OCI-LY7 (cell line): ENCODE measurements around the gene EML3. TPM values are rescaled to one million over a fixed set of nuclear protein-coding genes. Genes with fewer than 3 reads are reported as not detected.
"Not testable (repeated sequence)": the region's sequence is repeated elsewhere in the genome, so short reads cannot be mapped to it uniquely, and the experiment has no call there.

ENCODE experiments used
- BruUV-seq: library from RNA; stranded (reverse); fragments of 400-500 nt; replicated peaks from 2 replicates; lab custom pipeline; 2021; lab: Mats Ljungman, UMichigan
- CTCF ChIA-PET: fragments of 300-600 bp; sonication (Branson Sonifier 250); formaldehyde crosslinking; loops from one replicate; lab custom pipeline; 2022; ENCODE audit warnings: antibody characterized with exemption; ENCODE audit not compliant: unreplicated experiment; lab: Charles Lee
- POLR2A ChIA-PET: fragments of 300-600 bp; sonication (Branson Sonifier 250); formaldehyde crosslinking; loops from one replicate; lab custom pipeline; 2022; ENCODE audit warnings: antibody characterized with exemption; lab: Charles Lee
- DNase-seq: peaks from one replicate; pipeline ENCODE4 v3.0.0-alpha.2; 2015; ENCODE audit warnings: low spot score
- H2AFZ ChIP-seq: fragments of 200-600 bp; sonication (generic), shearing (Covaris generic); 2 replicates; pipeline ENCODE4 v1.6.1; 2014; ENCODE audit warnings: mild to moderate bottlenecking, antibody characterized with exemption, low read length, moderate library complexity
- H3K27ac ChIP-seq: fragments of 200-600 bp; sonication (generic); 2 replicates; pipeline ENCODE4 v1.5.1; 2014; ENCODE audit warnings: mixed run types, low read depth, mild to moderate bottlenecking, moderate library complexity, low read length, inconsistent platforms; ENCODE audit not compliant: poor library complexity, severe bottlenecking
- H3K36me3 ChIP-seq: fragments of 200-600 bp; sonication (generic); 2 replicates; pipeline ENCODE4 v1.6.1; 2014; ENCODE audit warnings: mild to moderate bottlenecking, antibody characterized with exemption, low read length, moderate library complexity, mixed read lengths; ENCODE audit not compliant: insufficient read depth
- H3K4me1 ChIP-seq: fragments of 200-600 bp; sonication (generic); 2 replicates; pipeline ENCODE4 v1.5.1; 2014; ENCODE audit warnings: mild to moderate bottlenecking, low read length; ENCODE audit not compliant: insufficient read depth, poor library complexity, severe bottlenecking
- H3K4me2 ChIP-seq: fragments of 200-600 bp; sonication (generic); 2 replicates; pipeline ENCODE4 v1.6.1; 2014; ENCODE audit warnings: mild to moderate bottlenecking, low read length
- H3K4me3 ChIP-seq: fragments of 200-600 bp; sonication (generic); 2 replicates; pipeline ENCODE4 v1.5.1; 2014; ENCODE audit warnings: mild to moderate bottlenecking, low read depth, low read length; ENCODE audit not compliant: poor library complexity, severe bottlenecking
- H3K79me2 ChIP-seq: fragments of 200-600 bp; sonication (generic); 2 replicates; pipeline ENCODE4 v1.6.1; 2016; ENCODE audit warnings: low read depth, mild to moderate bottlenecking, low read length, moderate library complexity, mixed read lengths; ENCODE audit not compliant: insufficient read depth
- H3K9me2 ChIP-seq: fragments of 200-600 bp; sonication (generic); 2 replicates; pipeline ENCODE4 v1.6.1; 2016; ENCODE audit warnings: mild to moderate bottlenecking, low read length, mixed read lengths; ENCODE audit not compliant: insufficient read depth
- H3K9me3 ChIP-seq: fragments of 200-600 bp; sonication (generic); 2 replicates; pipeline ENCODE4 v1.6.1; 2014; ENCODE audit warnings: mild to moderate bottlenecking, mixed run types, low read length, mixed read lengths
- H4K20me1 ChIP-seq: fragments of 200-600 bp; sonication (generic); 2 replicates; pipeline ENCODE4 v1.6.1; 2014; ENCODE audit warnings: mild to moderate bottlenecking, antibody characterized with exemption, low read length, moderate library complexity, mixed read lengths; ENCODE audit not compliant: insufficient read depth
- EZH2phosphoT487 ChIP-seq: fragments of 200-600 bp; sonication (generic); IDR thresholded peaks from 2 replicates; pipeline ENCODE4 v1.6.1; 2018; ENCODE audit warnings: low read depth, borderline replicate concordance, mild to moderate bottlenecking, mixed run types, antibody characterized with exemption, low read length, moderate library complexity, mixed read lengths
- intact Hi-C: fragments of 100-400 bp; cut with micrococcal nuclease; formaldehyde crosslinking; loops from one replicate; pipeline ENCODE4 v1.10.0; 2022; ENCODE audit not compliant: unreplicated experiment
- total RNA-seq, 2 experiments: library from RNA; depleted of rRNA in 1 of 2; stranded (reverse); fragments of >200 nt in 1 of 2; shearing (Covaris generic) in 1 of 2; gene quantifications; 2 replicates each; pipeline ENCODE4 v1.2.3, GENCODE V29; 2014 to 2022
- TF ChIP-seq, protein P1 (sequence below): fragments of 200-600 bp; sonication (generic); conservative IDR thresholded peaks from 2 replicates; pipeline ENCODE4 v1.5.1; 2014; ENCODE audit warnings: mild to moderate bottlenecking, antibody characterized with exemption, low read length, moderate library complexity, mixed read lengths

Gene EML3
- total RNA-seq, 2 experiments from 2014 or later = 52.8 to 81.6 TPM

DNA sequence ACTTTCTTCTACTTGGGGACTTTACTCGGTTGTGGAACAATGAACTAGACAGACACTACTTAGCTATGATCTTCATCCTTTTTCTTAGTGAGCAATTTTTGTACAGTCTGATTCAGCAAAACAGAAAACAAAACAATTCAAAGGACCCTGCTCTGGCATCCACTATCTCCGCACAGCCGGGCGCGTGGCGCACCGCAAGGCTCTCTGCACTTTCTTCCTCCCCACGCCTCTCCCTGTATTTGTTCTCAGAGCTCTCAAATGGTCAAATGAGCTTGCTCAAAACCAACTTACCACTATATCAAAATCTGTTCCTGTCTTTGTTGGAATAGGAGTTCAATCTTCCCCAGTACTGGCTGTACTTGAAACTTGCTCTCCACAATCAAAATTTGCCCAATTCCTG, 46.3 kb downstream of the EML3 start:
- H3K9me2 ChIP-seq = no peaks in the 10 kb centered on the region
- H3K36me3 ChIP-seq = peaks cover 98% of the 10 kb centered on the region
- no peak for DNase-seq
- no peak overlapping the region for H2AFZ ChIP-seq
- TF ChIP-seq, protein P1, sequence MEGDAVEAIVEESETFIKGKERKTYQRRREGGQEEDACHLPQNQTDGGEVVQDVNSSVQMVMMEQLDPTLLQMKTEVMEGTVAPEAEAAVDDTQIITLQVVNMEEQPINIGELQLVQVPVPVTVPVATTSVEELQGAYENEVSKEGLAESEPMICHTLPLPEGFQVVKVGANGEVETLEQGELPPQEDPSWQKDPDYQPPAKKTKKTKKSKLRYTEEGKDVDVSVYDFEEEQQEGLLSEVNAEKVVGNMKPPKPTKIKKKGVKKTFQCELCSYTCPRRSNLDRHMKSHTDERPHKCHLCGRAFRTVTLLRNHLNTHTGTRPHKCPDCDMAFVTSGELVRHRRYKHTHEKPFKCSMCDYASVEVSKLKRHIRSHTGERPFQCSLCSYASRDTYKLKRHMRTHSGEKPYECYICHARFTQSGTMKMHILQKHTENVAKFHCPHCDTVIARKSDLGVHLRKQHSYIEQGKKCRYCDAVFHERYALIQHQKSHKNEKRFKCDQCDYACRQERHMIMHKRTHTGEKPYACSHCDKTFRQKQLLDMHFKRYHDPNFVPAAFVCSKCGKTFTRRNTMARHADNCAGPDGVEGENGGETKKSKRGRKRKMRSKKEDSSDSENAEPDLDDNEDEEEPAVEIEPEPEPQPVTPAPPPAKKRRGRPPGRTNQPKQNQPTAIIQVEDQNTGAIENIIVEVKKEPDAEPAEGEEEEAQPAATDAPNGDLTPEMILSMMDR = no peak
- TF ChIP-seq EZH2phosphoT487 = no peak
- peaks cover 7% of the 10 kb centered on the region for H3K4me1 ChIP-seq
- no peak overlapping the region for H3K4me2 ChIP-seq
- H3K79me2 ChIP-seq = peaks cover 60% of the 10 kb centered on the region
- ChIA-PET POLR2A (interaction anchor here (1.4 to 3.0 kb wide), 2 partner anchors 9 to 25 kb away, joined by 3 to 11 read pairs; partner anchors contain the start of gene TUT1), CTCF (no interaction called here)
- intact Hi-C loops = no loop called here
- H3K4me3 ChIP-seq = no peak overlapping the region
- H3K27ac ChIP-seq = no peak overlapping the region
- no TSS peak for BruUV-seq
- H3K9me3 ChIP-seq = no peaks in the 10 kb centered on the region
- peaks cover 25% of the 10 kb centered on the region; the same call in 1 of the 2 replicates for H4K20me1 ChIP-seq

DNA sequence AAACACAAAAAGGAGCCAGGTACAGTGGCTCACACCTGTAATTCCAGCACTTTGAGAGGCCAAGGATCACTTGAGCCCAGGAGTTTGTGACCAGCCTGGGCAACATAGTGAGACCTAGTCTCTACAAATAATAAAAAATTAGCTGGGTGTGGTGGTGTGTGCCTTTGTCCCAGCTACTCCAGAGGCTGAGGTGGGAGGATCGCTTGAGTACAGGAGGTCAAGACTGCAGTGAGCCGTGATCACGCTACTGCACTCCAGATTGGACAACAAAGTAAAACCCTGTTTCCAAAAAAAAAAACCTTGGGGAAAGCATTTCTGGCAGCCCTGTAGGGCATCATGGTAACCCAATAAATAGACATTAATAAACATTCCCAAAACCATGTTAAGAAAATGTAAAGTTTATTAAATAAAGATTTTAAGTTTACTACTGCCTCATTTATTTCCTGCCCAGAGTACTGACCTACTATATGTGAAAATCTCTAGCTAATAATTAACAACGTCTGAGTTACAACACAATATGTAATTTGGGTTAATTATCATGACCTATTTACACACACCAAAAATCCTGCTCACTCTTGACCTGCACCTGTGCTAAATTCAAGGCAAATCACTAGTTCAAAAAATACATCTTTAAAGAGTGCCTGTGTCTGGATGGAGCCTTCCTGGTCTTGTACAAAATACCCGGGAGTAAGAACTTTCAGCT, 47.3 kb downstream of the EML3 start:
- H4K20me1 ChIP-seq = peaks cover 21% of the 10 kb centered on the region; the same call in 1 of the 2 replicates
- peaks cover 98% of the 10 kb centered on the region for H3K36me3 ChIP-seq
- H3K4me1 ChIP-seq = peaks cover 1% of the 10 kb centered on the region
- ChIA-PET CTCF (no interaction called here), POLR2A (interaction anchor here (0.7 to 3.0 kb wide), 2 partner anchors 8 to 226 kb away, joined by 3 to 11 read pairs; no protein-coding TSS in a partner anchor)
- no peaks in the 10 kb centered on the region for H3K9me3 ChIP-seq
- H3K4me2 ChIP-seq = no peak overlapping the region
- peaks cover 51% of the 10 kb centered on the region; the same call in 1 of the 2 replicates for H3K79me2 ChIP-seq
- no peak overlapping the region for H3K27ac ChIP-seq
- no TSS peak for BruUV-seq
- H2AFZ ChIP-seq = no peak overlapping the region
- no peak for DNase-seq
- intact Hi-C loops = no loop called here
- TF ChIP-seq EZH2phosphoT487 = no peak
- TF ChIP-seq, protein P1 = no peak
- H3K4me3 ChIP-seq = no peak overlapping the region
- no peaks in the 10 kb centered on the region for H3K9me2 ChIP-seq

DNA sequence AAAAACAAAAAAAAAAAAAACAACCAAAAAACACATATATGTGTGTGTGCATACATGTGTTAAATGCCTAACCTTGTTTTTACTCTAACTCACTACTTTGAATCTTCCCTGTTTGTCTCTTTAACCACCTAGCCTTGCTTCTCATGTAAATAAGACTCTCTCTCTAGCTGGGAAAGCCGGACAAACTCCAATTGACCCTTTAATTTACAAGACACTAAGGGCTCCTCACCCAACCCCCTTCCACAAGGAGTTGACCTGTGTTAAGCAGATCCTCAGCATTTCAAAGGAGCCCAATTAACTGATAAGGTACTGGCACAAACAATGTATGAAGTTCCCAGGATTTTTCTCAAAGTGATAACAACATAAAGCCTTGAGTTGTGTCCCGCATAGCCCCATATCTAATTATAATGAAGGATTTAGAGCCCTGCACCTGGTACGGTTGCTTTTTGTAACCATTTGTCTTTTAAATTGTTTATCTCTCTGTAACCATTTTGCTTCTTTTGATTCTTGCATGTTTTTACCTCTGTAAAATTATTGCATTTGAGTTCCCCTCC, 50.8 kb downstream of the EML3 start:
- intact Hi-C loops, H2AFZ ChIP-seq, H3K9me2 ChIP-seq, H3K4me2 ChIP-seq, BruUV-seq, CTCF ChIA-PET, H3K4me3 ChIP-seq, H3K27ac ChIP-seq, DNase-seq, H3K9me3 ChIP-seq: not testable (repeated sequence)
- Histone ChIP-seq H4K20me1 (peaks cover 13% of the 10 kb centered on the region; the same call in 1 of the 2 replicates), H3K4me1 (peaks cover 17% of the 10 kb centered on the region), H3K79me2 (peaks cover 24% of the 10 kb centered on the region; the same call in 1 of the 2 replicates), H3K36me3 (peaks cover 100% of the 10 kb centered on the region)
- POLR2A ChIA-PET = interaction anchor here (1.0 kb wide), 1 partner anchor 11 kb away, joined by 3 read pairs; no protein-coding TSS in a partner anchor
